Erythroblast (primary cell): ENCODE measurements around the gene LTBP1.

Source experiments
- DNase-seq, 2 experiments: peaks; one replicate each; lab custom pipeline; 2025; lab: John Stamatoyannopoulos, UW
- GATA1 ChIP-seq: IDR thresholded peaks from 2 replicates; pipeline ENCODE4 v1.6.1; 2011; ENCODE audit warnings: low read depth, mild to moderate bottlenecking, control low read depth, low read length, moderate library complexity
- POLR2A ChIP-seq: IDR thresholded peaks from 2 replicates; pipeline ENCODE4 v1.6.1; 2011; ENCODE audit warnings: mild to moderate bottlenecking, low read length

LTBP1 gene

DNA sequence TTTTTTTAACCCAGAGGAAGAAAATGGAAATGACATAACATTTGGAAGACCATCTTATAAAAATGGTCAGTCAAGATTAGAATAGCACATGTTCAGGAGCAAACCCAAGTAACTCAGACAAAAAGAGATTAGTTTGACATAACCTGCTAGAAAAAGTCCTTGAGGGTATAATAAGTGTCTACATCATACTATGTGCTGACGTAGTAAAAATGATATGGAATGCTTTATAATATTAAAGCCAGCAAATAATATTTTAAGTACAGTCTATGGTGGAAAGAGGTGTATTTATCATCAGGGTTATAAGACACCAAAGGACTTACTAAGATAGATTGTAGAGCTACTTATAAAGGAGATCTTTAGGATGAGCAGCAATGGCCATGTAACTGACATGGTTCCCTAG, 169.0 kb downstream of the LTBP1 start:
- no peak for TF ChIP-seq GATA1
- TF ChIP-seq POLR2A, result no peak
- no peak for DNase-seq

DNA sequence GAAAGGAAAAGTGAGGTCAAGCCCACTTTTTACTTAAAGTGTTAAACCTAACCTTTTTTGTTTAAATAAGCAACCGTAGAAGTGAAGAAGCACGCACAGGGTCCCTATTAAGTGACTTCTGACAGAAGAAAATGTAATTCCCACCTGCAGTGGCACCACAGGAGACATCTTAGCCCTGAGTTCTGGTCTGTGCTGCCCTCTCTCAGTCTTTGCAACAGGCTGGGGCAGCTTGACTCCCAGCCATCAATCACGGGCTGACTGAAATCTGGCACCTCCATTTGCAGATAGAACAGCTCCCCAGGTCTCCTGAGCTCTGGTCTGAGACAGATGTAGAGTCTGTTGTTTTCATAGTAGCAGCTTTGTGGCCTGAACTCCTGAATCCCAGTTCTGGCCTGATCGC, 170.0 kb downstream of the LTBP1 start:
- TF ChIP-seq POLR2A, result no peak
- DNase-seq, result peak in 1 of 2 experiments; percentile 19

DNA sequence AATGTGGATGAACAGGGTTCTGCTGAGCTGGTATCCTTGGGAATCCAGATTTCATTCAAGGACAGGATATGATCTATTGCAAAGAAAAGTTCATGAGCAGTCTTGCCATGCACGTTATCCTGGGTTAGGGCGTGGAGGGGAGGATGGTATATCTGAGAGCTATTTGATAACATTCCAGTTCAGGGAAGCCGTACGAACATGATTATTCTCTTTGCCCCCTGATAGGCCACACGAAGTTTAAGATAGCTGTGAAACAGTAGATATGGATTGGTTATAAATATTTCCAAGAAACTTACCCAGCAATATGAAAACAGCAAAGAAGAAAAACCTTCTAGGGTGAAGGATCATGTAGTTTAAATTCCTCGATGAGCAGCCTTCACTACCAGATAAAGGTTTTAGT, 171.9 kb downstream of the LTBP1 start:
- DNase-seq, result peak; percentile 74 to 87
- TF ChIP-seq POLR2A (no peak), GATA1 (no peak)

DNA sequence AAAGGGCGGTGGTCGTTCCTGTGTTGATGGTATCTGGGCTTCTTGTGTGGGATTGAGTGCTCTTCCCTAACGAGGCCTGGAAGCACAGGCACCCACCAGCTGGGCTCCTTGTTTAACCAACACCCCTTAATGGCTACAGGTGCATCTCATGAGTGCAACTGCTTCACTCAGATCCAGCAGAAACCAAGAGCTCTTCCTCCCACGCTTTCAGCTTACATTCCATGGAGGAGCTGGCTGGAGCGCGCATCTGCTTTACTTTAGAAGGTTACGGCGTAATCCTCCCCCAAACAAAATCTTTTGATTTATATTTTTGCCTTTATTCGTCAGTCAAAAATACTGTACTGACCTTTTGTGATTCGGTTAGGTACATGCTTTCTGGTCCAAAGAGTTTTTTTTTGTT, 174.7 kb downstream of the LTBP1 start:
- no peak for DNase-seq
- TF ChIP-seq GATA1, result no peak
- TF ChIP-seq POLR2A, result no peak

DNA sequence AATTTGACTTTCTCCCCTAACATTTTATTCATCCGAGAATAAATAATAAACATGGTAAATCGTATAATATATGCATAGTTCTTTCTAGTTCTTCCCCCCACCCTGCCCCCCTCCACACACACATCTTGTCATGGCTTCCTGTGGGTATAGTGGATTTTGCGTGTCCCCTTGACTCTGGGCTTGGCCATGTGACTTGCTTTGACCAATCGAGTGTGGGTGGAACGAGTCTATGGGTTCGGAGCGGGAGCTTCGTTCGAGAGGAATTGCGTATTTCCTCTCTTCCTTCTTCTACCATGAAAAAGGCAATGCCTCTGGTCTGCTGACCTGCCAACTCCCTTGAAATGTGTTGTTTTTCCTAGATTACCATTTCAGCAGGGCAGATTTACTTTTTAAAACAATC, 175.2 kb downstream of the LTBP1 start:
- DNase-seq, result no peak
- TF ChIP-seq POLR2A (no peak), GATA1 (no peak)

DNA sequence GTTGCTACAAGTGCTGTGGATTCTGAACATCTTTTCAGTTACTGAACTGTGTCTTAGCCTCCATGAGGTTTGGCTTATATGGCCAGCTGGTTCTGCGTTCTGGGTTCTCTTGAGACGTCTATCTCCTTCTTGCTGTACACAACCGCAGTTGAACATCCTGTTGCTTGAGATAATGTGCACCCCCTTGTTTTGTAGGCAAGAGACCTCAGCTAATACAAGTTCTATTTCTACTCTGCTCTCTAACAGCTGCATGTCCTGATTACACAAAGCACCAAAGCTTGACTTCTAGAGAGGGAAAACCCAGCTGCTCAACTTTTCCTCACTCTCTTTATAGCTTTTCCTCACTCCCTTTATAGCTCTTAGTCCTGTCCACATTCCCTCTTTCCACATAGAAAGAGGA, 176.0 kb downstream of the LTBP1 start:
- DNase-seq, result peak; percentile 88 to 96
- TF ChIP-seq POLR2A (no peak), GATA1 (no peak)

DNA sequence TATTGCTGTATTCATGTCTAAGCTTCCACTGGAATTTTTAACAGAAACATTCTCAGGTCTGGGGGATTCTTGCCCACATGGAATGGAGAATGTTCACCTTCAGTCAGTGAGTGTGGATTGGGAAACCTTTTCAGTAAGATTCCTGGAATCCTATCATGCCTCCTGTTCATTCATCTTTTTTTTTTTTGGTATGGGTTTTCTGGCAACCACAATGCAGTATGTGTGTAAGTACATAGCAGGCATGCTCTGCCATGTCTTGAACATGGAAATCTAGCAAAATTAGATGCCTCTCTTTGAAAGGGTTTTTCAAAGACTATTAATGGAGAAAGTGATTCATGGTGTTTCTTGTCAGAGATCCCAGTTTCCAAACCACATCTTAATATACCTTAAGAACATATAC, 176.5 kb downstream of the LTBP1 start:
- no peak for DNase-seq

DNA sequence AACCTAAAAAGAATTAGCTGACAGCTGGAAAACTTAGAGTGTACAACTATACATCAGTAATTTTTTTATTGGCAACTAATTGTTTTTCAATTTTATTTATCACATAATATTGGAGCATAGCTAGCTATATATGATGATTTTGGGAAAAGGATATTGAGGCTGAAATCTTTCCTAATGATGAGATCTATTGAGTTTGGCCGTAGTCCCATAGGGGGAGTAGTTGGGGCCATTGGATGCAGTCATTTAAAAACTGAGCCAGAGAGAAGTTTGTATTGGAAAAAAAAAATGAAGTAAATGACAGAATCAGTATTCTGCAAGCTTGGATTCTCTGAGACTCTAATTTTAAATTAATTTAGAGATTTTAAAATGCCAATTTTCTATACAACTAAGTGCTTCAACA, 179.8 kb downstream of the LTBP1 start:
- TF ChIP-seq POLR2A (no peak), GATA1 (no peak)
- no peak for DNase-seq

More for the DNA sequence above, 176.5 kb downstream of the LTBP1 start:
- TF ChIP-seq POLR2A, result no peak

DNA sequence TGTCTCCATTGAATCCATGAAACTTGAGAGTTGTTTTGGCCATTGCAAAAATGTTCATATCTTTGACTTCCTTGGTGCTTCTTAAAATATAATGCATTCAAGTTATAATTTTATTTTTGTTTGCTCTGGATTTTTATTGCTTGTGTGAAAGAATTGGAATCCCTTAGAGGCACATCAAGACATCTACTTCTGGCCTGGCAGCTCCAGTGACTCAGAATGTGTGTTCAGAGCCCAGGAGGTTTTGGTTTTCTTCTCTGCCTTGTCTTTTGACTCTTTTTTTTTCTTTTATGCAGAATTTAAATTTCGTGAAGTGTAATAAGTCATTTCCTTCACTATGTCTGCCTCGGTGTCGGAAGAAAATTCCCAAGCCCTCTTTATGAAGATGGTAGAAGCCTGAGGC, 180.2 kb downstream of the LTBP1 start:
- TF ChIP-seq GATA1, result no peak
- no peak for TF ChIP-seq POLR2A
- no peak for DNase-seq

DNA sequence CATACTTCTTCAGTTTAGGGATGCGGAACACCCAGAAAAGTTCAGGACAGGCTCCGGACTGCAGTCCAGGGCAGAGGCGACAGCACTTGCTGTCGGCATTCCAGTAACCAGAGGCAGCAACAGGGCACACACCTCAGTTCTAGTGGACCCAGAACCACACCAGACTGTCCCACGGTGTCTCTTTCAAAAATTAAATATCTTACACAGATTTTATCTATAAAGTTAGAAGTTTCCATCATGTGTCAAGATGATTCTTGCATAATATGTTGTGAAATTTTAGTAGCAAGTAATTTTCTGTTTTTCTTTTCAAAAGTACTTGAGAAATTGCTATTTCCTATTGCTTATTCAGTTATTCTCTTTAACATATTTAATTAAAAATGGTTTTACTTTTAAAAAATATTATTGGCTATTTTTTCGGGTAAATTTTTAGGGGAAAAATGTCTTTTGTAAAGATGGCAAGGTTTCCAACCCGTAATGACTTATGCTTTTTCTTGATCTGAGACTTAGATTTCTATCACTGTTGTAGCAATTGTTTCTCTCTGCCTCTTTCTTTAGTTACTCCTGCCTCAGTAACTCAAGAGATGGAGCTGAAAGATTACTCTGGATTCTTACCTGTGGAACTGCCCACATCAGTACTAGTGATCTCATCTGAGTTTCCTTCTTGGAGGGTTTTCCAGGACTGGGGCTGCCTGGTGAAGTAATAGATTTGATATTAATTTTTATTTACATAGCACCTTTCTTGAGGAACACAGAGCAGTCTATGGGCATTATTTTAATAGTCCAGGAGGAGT, 182.7 kb downstream of the LTBP1 start:
- no peak for DNase-seq
- TF ChIP-seq GATA1 (no peak), POLR2A (no peak)

DNA sequence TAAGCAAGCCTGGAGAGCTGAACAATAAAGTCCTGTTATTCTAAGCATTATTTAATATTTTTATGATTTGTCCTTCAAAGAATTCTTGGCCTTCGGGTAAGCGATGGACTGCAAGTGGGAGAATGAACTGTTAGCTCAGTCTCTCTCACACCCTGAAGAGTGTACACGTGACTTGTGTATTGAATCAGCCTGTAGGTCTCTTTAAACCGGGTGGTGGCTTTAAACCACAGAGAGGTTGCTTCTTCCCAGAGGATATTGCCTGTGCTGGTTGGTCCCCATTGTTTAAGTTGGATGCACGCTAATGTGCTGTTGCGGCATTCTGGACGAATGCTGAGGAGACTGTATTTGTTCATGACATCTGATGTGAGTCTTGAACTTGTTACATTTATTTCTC, 183.3 kb downstream of the LTBP1 start:
- no peak for DNase-seq
- no peak for TF ChIP-seq POLR2A
- no peak for TF ChIP-seq GATA1

DNA sequence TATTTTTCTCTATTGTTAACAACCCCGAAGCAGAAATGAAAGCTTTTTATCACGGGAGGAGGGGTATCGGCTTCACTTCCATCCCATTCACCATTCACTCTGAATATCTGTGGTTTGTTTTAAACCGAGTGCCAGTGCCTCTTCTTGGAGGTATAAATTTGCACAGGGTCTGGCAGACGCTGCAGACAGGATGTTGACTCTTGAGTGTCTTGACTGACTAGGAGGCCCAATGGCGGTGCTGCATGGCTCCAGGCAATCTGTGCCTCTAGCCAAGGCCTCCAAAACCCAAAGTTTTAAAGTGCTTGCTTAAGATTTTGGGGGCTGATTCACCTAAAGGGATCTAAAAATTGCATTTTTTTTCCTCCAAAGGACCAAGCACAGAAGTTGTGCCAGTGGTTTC, 183.8 kb downstream of the LTBP1 start:
- no peak for DNase-seq
- no peak for TF ChIP-seq POLR2A
- no peak for TF ChIP-seq GATA1

DNA sequence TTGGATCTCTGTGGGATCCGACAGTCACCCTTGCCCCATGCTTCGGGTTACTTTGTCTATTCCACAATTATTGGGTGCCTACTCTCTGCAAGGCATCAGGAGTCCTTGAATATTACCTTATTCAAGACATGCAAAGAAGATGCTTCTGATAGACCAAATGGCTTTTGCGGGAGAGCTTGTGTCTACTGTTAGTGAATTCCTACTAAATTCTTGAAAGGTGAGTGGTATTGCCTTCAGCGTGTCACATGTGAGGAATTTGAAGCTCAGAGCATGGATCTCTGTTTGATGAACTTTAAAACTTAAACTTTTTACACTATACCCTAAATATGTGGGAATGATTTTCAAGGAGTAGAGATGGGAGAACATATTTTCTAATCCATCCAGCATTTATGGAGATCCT, 184.4 kb downstream of the LTBP1 start:
- no peak for DNase-seq
- TF ChIP-seq POLR2A (no peak), GATA1 (no peak)

DNA sequence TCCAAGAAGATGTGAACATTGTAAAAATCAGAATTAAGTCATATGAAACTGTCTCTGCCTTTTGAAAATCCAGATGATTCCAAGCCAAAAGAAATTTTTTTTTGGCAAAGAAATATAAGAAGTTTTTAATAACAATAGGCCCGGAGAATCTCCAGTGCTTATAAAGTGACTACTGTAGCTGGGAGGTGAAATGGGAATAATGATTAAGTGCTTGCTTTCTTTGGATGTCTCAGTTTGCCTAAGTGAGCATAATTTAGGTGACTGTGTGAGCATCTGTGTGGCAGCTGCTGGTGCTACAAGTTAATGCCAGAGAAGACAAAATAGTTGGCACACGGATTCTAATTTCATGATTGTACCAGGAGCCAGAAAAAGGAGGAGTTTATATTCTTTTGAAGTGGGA, 185.0 kb downstream of the LTBP1 start:
- TF ChIP-seq POLR2A (no peak), GATA1 (no peak)
- DNase-seq, result no peak

DNA sequence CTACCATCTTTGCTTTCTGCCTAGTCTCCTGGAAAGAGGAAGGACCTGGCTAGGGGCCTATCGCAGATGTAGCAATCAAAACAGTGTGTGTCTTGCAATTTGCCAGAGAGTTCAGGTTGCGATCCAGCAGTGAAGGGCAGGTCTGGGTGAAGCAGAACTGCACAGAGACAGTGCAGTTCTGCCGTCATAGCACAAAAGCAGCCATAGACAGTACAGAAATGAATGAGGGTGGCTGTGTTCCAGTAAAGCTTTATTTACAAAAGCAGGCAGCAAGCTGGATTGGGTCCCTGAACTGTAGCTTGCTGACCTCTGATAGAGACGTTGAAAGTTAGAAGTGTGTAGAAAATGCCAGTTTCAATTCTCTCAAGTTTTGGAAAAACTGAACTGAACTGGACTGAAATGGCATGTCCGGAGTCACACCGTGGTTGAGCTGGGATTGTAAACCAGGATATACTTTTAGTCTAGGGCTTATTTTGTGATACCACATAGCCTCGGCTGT, 186.8 kb downstream of the LTBP1 start:
- TF ChIP-seq POLR2A (no peak), GATA1 (no peak)
- DNase-seq, result no peak
